HG03571 (cell line): ENCODE data around the gene SGSM1.
"Not testable (repeated sequence)": the region's sequence is repeated elsewhere in the genome, so short reads cannot be mapped to it uniquely, and the experiment has no call there.

Experiments used
- ATAC-seq: cut with Tn5 transposase; IDR thresholded peaks from one replicate; pipeline ENCODE4 v1.9.1; 2021; ENCODE audit not compliant: unreplicated experiment

SGSM1 gene

DNA sequence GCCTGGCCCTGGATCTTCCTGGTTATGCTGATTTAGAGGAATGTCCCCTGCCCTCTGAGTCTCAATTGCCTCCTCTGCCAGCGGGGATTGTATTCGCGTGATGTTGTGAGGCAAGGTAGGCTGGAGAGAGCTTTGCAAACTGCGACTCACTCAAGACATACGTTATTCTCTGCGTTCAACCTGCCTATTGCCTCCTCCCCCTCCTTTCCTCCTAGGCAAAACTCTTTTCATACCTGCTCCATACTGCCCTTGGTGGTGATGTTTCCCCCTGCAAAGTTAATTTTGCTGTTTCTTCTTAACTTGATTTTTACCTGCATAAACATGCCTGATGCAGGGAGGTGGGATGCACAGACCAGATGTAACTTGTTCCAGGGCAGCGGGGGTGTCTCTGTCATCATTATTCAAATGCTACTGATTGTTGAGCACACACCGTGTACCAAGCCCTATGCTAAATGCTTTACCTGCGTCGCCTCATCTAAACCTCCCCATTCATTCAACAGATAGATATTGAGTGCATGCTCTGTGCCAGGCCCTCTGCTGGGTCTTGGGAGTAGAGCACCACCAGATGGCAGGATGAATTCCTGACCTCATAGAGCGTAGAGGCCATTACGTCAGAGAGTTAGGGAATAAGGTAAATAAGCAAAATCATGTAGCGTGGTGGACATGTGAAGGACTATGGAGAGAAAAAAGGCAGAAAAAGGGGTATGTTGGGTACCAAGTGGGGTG lies 29.0 kb downstream of the SGSM1 start:
- no peak for ATAC-seq

GRCh38 chr22:24836282-24836681 lies 30.3 kb downstream of the SGSM1 start:
- no peak for ATAC-seq

DNA sequence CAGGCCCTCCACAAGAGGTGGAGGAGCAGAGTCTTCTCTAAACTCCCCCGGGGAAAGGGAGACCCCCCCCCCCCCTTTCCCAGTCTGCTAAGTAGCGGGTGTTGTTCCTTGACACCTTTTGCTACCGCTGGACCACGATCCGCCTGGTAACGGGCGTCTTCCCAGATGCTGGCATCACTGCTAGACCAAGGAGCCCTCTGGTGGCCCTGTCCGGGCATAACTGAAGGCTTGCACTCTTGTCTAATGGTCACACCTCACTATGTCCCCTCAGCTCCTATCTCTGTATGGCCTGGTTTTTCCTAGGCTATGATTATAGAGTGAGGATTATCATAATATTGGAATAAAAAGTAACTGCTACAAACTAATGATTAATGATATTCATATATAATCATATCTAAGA lies 31.5 kb downstream of the SGSM1 start:
- ATAC-seq: not testable (repeated sequence)

GRCh38 chr22:24841261-24841660 lies 35.2 kb downstream of the SGSM1 start:
- no peak for ATAC-seq

GRCh38 chr22:24843048-24843447 lies 37.0 kb downstream of the SGSM1 start:
- ATAC-seq: no peak

DNA sequence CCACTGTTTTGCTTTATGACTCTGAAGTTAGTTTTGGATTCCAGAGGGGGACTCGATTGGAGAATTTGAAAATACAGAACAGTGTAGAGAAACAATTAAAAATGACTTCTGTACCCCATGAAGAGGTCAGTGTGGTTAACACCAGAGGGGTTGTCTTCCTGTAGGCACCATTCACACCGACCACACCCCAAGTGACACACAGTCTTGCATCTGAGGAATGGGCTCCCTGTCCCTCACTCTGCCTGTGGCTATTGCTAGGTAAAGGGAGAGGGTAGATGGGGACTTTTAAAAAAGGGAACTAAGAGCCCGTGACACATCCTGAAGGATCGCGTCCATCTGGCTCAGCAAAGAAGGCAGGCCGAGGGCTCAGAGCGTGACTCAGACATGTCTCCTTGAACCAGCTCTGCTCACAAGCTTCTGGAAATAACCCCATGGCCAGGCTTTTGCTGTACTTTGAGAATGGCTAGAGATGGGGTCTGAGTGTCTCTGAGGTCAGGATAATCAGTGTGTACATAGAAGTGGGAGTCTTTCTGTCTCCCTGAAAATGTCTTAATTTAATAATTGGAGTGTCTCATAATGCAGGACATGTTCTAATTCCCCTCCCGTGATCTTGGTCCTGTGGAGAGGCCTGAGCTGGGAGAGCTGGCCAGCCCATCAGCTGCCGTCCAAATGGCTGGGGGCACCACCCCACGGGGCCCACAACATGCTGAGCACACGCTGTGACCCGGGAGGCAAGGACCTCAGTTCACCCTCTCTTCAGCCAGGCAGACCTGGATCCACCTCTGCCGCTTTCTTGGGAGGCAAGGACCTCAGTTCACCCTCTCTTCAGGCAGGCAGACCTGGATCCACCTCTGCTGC lies 39.3 kb downstream of the SGSM1 start:
- ATAC-seq: no peak

DNA sequence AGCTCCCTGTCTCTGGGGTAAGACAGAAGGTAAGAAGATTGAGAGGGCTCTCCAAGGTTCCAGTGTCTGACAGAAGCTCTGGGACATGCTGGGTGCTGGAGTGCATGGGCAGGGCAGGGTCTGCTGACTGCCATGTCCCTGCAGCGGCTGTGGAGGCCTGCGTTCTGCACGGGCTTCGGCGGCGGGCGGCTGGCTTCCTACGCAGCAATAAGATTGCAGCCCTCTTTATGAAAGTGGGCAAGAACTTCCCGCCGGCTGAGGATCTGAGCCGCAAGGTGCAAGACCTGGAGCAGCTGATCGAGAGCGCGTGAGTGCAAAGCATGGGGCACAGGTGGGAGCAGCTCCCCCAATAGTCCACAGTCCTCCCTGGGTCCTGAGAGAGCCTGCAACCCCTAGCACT lies 41.5 kb downstream of the SGSM1 start:
- no peak for ATAC-seq

DNA sequence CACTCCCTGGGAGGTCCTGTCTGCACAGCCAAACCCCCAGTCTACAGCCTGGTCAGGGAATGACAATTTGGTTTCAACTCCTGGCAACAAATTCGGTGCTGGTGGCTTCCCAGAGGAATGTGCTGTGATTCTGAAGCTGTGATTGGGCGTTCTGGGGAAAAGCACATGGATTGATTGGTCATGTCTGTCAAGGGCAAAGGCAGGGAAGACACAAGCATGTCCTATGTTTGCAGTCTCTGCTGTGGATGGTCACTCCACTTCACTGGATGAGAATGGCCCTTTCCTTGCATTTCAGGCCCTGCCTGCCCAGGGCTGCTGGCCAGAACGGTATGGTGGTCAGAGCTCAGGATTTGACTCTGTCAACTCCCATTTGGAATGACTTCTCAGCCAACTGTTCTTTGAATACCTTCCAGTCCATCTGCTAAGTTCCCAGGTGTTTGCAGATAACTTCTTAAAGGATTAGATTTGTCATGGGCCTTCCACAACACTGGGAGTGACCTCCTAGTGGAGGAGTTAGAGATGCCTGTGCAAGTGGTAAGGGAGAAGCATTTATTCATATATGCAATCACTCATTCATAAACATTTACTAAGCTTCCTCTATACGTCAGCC lies 42.7 kb downstream of the SGSM1 start:
- ATAC-seq: no peak

- ATAC-seq: no peak
These were observed 49.8 kb downstream of the SGSM1 start for GRCh38 chr22:24855794-24856193.

- ATAC-seq: no peak
These were observed 51.6 kb downstream of the SGSM1 start for GRCh38 chr22:24857576-24857975.

- ATAC-seq: no peak
These were observed 53.6 kb downstream of the SGSM1 start for GRCh38 chr22:24859587-24859986.

GRCh38 chr22:24865508-24865907 lies 59.5 kb downstream of the SGSM1 start:
- ATAC-seq: no peak

- ATAC-seq: no peak
These were observed 61.5 kb downstream of the SGSM1 start for GRCh38 chr22:24867323-24868022.

DNA sequence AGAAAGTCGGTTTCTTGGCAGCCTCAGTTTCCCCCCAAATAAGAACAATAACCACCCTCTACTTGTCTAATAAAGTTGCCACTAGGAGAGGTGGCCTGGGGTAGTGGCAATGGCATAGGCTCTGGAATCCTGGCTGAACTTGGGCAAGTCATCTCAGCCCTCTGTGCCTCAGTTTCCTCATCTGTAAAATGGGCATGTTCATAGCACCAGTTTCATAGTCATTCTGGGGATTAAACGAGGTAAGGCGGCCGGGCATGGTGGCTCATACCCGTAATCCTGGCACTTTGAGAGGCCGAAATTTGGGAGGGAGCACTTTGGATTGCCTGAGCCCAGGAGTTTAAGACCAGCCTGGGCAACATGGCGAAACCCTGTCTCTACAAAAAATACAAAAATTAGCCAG lies 63.0 kb downstream of the SGSM1 start:
- ATAC-seq: no peak

DNA sequence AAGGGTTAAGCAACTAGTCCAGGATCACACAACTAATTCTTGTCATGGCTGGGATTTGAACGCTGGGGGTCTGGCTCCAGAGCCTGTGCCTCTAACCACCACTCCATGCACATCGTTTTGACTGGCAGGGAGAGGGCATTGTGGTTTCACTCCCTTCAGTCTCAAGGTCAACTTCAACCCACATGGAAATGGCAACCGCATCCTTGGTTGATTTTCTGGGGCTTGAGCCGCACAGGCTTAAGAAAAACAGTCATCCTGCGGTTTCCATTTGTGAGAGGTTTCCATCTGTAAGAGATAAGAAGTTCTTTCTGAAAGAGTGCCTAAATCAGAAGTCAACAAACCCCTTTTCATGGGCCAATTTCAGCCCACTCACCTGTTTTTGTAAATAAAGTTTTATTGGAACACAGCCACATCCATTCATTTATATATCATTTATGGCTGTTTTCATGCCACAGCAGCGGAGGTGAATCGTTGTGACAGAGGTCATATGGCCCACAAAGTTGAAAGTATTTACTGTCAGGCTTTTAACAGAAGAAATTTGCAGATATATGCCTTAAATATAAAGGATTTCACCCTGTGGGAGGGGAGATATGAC lies 65.7 kb downstream of the SGSM1 start:
- ATAC-seq: no peak

- ATAC-seq: no peak
These were observed 67.2 kb downstream of the SGSM1 start for GRCh38 chr22:24873226-24873625.

GRCh38 chr22:24875862-24876506 lies 70.0 kb downstream of the SGSM1 start:
- ATAC-seq: no peak

- ATAC-seq: no peak
These were observed 70.7 kb downstream of the SGSM1 start for GRCh38 chr22:24876700-24877099.

DNA sequence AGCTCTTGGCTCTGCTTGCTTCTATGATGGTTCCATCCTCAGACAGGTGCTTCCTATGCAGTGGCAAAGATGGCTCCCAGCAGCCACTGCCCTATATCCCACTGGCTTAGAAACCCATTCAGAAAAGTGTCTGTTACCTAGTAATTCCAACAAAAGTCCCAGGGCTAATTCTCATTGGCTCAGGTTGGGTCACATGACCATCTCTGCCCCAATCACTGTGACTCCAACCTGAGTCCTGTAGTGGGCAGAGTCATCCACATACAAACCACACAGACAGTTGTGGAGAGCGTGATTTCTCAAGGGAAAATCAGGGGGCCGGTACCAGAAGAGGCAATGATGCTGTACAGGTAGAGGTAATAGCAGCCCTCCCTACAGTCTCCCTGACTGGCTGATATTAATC lies 73.0 kb downstream of the SGSM1 start:
- ATAC-seq: no peak

GRCh38 chr22:24883432-24883831 lies 77.4 kb downstream of the SGSM1 start:
- ATAC-seq: no peak
